Keratinocyte (primary cell): ENCODE data around the gene KLHL29.

Experiments
- CTCF ChIP-seq, 3 experiments: IDR thresholded peaks in 1 of 3; conservative IDR thresholded peaks in 1 of 3; optimal IDR thresholded peaks in 1 of 3; 2 replicates in 2 of 3; 3 replicates in 1 of 3; pipeline versions ENCODE3 to v1.5.1; 2011; ENCODE audit warnings: low read length in 3 of 3, mild to moderate bottlenecking in 3 of 3, moderate library complexity in 2 of 3, control low read depth in 1 of 3, inconsistent platforms in 1 of 3; ENCODE audit not compliant: insufficient read depth in 2 of 3; ENCODE audit errors: extremely low read depth in 1 of 3
- EZH2 ChIP-seq: IDR thresholded peaks from one replicate; pipeline ENCODE4 v1.6.1; 2012; ENCODE audit warnings: inconsistent platforms, mild to moderate bottlenecking, low read length, moderate library complexity

DNA sequence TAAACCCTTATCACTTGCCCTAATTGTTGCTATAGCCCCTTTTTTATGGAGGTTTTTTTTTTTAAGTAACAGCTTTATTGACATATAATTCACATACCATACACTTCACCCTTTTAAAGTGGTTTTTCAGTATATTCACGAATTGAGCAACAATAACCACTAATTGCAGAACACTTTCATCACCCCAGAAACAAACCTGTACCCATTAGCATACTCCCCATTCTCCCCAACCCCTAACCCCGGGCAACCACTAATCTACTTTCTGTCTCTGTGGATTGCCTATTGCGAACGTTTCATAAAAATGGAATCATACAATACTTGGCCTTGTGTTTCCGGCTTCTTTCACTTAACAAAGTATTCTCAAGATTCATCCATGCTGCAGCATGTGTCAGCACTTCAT, 328.4 kb downstream of the KLHL29 start:
- no peak for TF ChIP-seq CTCF (optimal IDR thresholded peaks at IDR 0.05 in 1 of 3, IDR thresholded peaks at IDR 0.05 in 1 of 3, conservative IDR thresholded peaks at IDR 0.05 in 1 of 3; ENCODE audit: extremely low read depth in 1 of 3, insufficient read depth in 2 of 3, low read length in 3 of 3)
- TF ChIP-seq EZH2 = no peak
